Endothelial cell of umbilical vein (primary cell): ENCODE results near the gene RFXANK. TPM values are rescaled to one million over a fixed set of nuclear protein-coding genes. Genes with fewer than 3 reads are reported as not detected.

Experiments
- BruUV-seq: library from RNA; stranded (reverse); fragments of 400-500 nt; replicated peaks from 2 replicates; lab custom pipeline; 2021; lab: Mats Ljungman, UMichigan
- CTCF ChIA-PET: fragments of 300-600, 350-600 bp; sonication (Branson Sonifier 250); formaldehyde crosslinking; loops from one replicate; lab custom pipeline; 2021; ENCODE audit warnings: antibody characterized with exemption, inconsistent platforms; lab: Charles Lee
- POLR2A ChIA-PET: fragments of 300-600, 350-600 bp; sonication (Branson Sonifier 250); formaldehyde crosslinking; loops from one replicate; lab custom pipeline; 2021; ENCODE audit warnings: antibody characterized with exemption, inconsistent platforms; lab: Charles Lee
- DNase-seq: peaks from one replicate; pipeline ENCODE4 v3.0.0-alpha.2; 2011; ENCODE audit warnings: low read depth, low spot score
- FAIRE-seq: peaks from 2 replicates; lab custom pipeline; 2011; peaks lifted over from hg19 to GRCh38; lab: Jason Lieb, UNC
- H2AFZ ChIP-seq: 2 replicates; pipeline ENCODE4 v1.6.0; 2012; ENCODE audit warnings: low read depth, low read length, control low read depth, inconsistent platforms
- H3K27ac ChIP-seq: 2 replicates; pipeline ENCODE4 v1.5.1; 2011; ENCODE audit warnings: low read depth, mild to moderate bottlenecking, control low read depth, low read length, moderate library complexity; ENCODE audit not compliant: insufficient read depth
- H3K27me3 ChIP-seq, 2 experiments: 2 replicates each; pipeline versions ENCODE4 v1.6.0 to v1.6.1; 2011; ENCODE audit warnings: low read length in 2 of 2, mixed read lengths in 1 of 2; ENCODE audit not compliant: control insufficient read depth in 2 of 2, insufficient read depth in 2 of 2
- H3K36me3 ChIP-seq, 2 experiments: 2 replicates in 1 of 2; 3 replicates in 1 of 2; pipeline ENCODE4 v1.5.1; 2011; ENCODE audit warnings: low read length in 2 of 2, mild to moderate bottlenecking in 1 of 2, moderate library complexity in 1 of 2; ENCODE audit not compliant: control insufficient read depth in 2 of 2, insufficient read depth in 2 of 2; ENCODE audit errors: extremely low read depth in 1 of 2
- H3K4me1 ChIP-seq: 3 replicates; pipeline ENCODE4 v1.5.1; 2011; ENCODE audit warnings: mild to moderate bottlenecking, low read length; ENCODE audit not compliant: control insufficient read depth, insufficient read depth; ENCODE audit errors: extremely low read depth
- H3K4me2 ChIP-seq: 2 replicates; pipeline ENCODE4 v1.6.1; 2011; ENCODE audit warnings: low read length, control low read depth, mixed read lengths; ENCODE audit not compliant: insufficient read depth
- H3K4me3 ChIP-seq, 3 experiments: fragments of 200-600 bp in 1 of 3; sonication (generic), shearing (Covaris generic) in 1 of 3; replicated peaks in 1 of 3; 2 replicates each; pipeline ENCODE4 v1.5.1; 2011 to 2016; ENCODE audit warnings: control low read depth in 3 of 3, low read length in 3 of 3, mild to moderate bottlenecking in 2 of 3, inconsistent platforms in 1 of 3, low read depth in 1 of 3, moderate library complexity in 1 of 3; ENCODE audit not compliant: insufficient read depth in 1 of 3
- H3K79me2 ChIP-seq: 2 replicates; pipeline ENCODE4 v1.6.0; 2012; ENCODE audit warnings: low read length, inconsistent platforms; ENCODE audit not compliant: control insufficient read depth, insufficient read depth
- H3K9ac ChIP-seq: replicated peaks from 2 replicates; pipeline ENCODE3; 2011; ENCODE audit warnings: low read length, control low read depth; ENCODE audit not compliant: insufficient read depth; ENCODE audit errors: extremely low read depth
- H3K9me1 ChIP-seq: replicated peaks from 3 replicates; pipeline ENCODE4 v1.6.0; 2011; ENCODE audit warnings: mild to moderate bottlenecking, low read length; ENCODE audit not compliant: control insufficient read depth, insufficient read depth; ENCODE audit errors: extremely low read depth
- H3K9me3 ChIP-seq: replicated peaks from 2 replicates; pipeline ENCODE4 v1.5.1; 2012; ENCODE audit warnings: low read length, inconsistent platforms; ENCODE audit not compliant: control insufficient read depth, insufficient read depth
- H4K20me1 ChIP-seq: replicated peaks from 2 replicates; pipeline ENCODE3; 2011; ENCODE audit warnings: mild to moderate bottlenecking, low read length; ENCODE audit not compliant: control insufficient read depth, insufficient read depth; ENCODE audit errors: extremely low read depth
- CTCF ChIP-seq, 2 donors: IDR thresholded peaks; 1 replicate in 1 of 2; 2 replicates in 1 of 2; pipeline ENCODE4 v1.5.1; 2011; ENCODE audit warnings: low read length in 2 of 2, mild to moderate bottlenecking in 2 of 2, moderate library complexity in 2 of 2, control low read depth in 1 of 2, inconsistent platforms in 1 of 2, low read depth in 1 of 2; ENCODE audit not compliant: insufficient read depth in 1 of 2; ENCODE audit errors: extremely low read depth in 1 of 2
- EZH2 ChIP-seq: IDR thresholded peaks from 2 replicates; pipeline ENCODE4 v1.6.1; 2012; ENCODE audit warnings: borderline replicate concordance, low read depth, mild to moderate bottlenecking, moderate library complexity, low read length, inconsistent platforms; ENCODE audit not compliant: severe bottlenecking
- FOS ChIP-seq: IDR thresholded peaks from 2 replicates; pipeline ENCODE4 v1.6.1; 2011; ENCODE audit warnings: mild to moderate bottlenecking, low read length, moderate library complexity, borderline replicate concordance; ENCODE audit not compliant: insufficient read depth
- GATA2 ChIP-seq: IDR thresholded peaks from 2 replicates; pipeline ENCODE4 v1.7.0; 2011; ENCODE audit warnings: low read depth, mild to moderate bottlenecking, moderate library complexity, mixed read lengths, low read length; ENCODE audit not compliant: insufficient read length, insufficient read depth
- JUN ChIP-seq: IDR thresholded peaks from 2 replicates; pipeline ENCODE4 v1.6.1; 2011; ENCODE audit warnings: borderline replicate concordance, low read depth; ENCODE audit not compliant: insufficient read length, insufficient read depth
- MAX ChIP-seq: IDR thresholded peaks from 2 replicates; pipeline ENCODE4 v1.6.1; 2011; ENCODE audit not compliant: insufficient read depth, insufficient read length
- MYC ChIP-seq: IDR thresholded peaks from one replicate; pipeline ENCODE4 v1.6.1; 2011; ENCODE audit warnings: mild to moderate bottlenecking, low read depth, low read length
- POLR2A ChIP-seq: IDR thresholded peaks from 2 replicates; pipeline ENCODE4 v1.6.1; 2012; ENCODE audit warnings: low read depth, mild to moderate bottlenecking, control low read depth, low read length
- POLR2AphosphoS5 ChIP-seq: IDR thresholded peaks from 2 replicates; pipeline ENCODE4 v1.6.1; 2012; ENCODE audit warnings: low read depth, mild to moderate bottlenecking, control low read depth, low read length, moderate library complexity; ENCODE audit not compliant: insufficient read depth
- dilution Hi-C: fragments of 300-500 bp; cut with MboI; formaldehyde crosslinking; loops from one replicate; pipeline ENCODE4 v1.15.0; 2019; ENCODE audit warnings: low sequenced_read_pairs; ENCODE audit not compliant: extremely low pct_ligation_motif_present
- intact Hi-C: fragments of 100-400 bp; cut with micrococcal nuclease; formaldehyde crosslinking; loops from one replicate; pipeline ENCODE4 v1.10.0; 2022
- polyA plus RNA-seq, 4 experiments: library from polyadenylated mRNA; depleted of rRNA in 3 of 4; stranded (reverse) in 3 of 4; unstranded in 1 of 4; fragments of >200 nt; gene quantifications; 2 replicates each; pipeline versions ENCODE4 v1.2.1 to v1.2.3, GENCODE V29; 2011 to 2012; ENCODE audit warnings: missing spikeins in 1 of 4
- total RNA-seq: library from RNA; stranded (reverse); gene quantifications from 2 replicates; pipeline ENCODE4 v1.2.3, GENCODE V29; 2021

RFXANK gene
- total and polyA plus RNA-seq, 2 donors (not counting 3 experiments of a cell fraction or from before 2014, with no cell fraction given) = 105 to 124 TPM

GRCh38 chr19:19211499-19212420 lies 19.7 kb downstream of the RFXANK start, which contains the start of gene NCAN:
TSS of gene NCAN (plus strand) at chr19:19211958. CDS start at chr19:19216954, 4,996 bp downstream.
- no peak for FAIRE-seq
- peaks cover 10 to 11% of the 10 kb centered on the region in 2 experiments for H3K27me3 ChIP-seq
- dilution Hi-C loops (no loop called here), intact Hi-C loops (no loop called here)
- H2AFZ ChIP-seq = no peak within 1 kb of the TSS
- H3K27ac ChIP-seq = no peak within 1 kb of the TSS
- CTCF ChIA-PET = no interaction called here
- H3K9me3 ChIP-seq = no peaks in the 10 kb centered on the region
- no peaks in the 10 kb centered on the region for H4K20me1 ChIP-seq
- H3K4me3 ChIP-seq = no peak within 1 kb of the TSS
- H3K4me1 ChIP-seq = no peaks in the 10 kb centered on the region
- BruUV-seq = no TSS peak
- POLR2A ChIA-PET = no interaction called here
- H3K9me1 ChIP-seq = no peaks in the 10 kb centered on the region
- no peak for DNase-seq
- no peak within 1 kb of the TSS for H3K4me2 ChIP-seq
- TF ChIP-seq MYC (no peak), MAX (no peak)
- H3K9ac ChIP-seq = no peak within 1 kb of the TSS
- no peaks in the 10 kb centered on the region for H3K79me2 ChIP-seq
- no peaks in the 10 kb centered on the region for H3K36me3 ChIP-seq

GRCh38 chr19:19212916-19213315 lies 20.9 kb downstream of the RFXANK start:
- ChIA-PET POLR2A (no interaction called here), CTCF (interaction anchor here (0.6 kb wide), 1 partner anchor 11 kb away, joined by 3 read pairs; no protein-coding TSS in a partner anchor)
- intact Hi-C loops = no loop called here
- no peak overlapping the region for H3K27ac ChIP-seq
- no peaks in the 10 kb centered on the region for H3K79me2 ChIP-seq
- TF ChIP-seq POLR2A = no peak
- no peak for TF ChIP-seq EZH2
- TF ChIP-seq MYC = no peak
- TF ChIP-seq JUN = no peak
- TF ChIP-seq POLR2AphosphoS5 = no peak
- no peak for TF ChIP-seq MAX
- no peak for TF ChIP-seq CTCF (IDR thresholded peaks at IDR 0.05; ENCODE audit: extremely low read depth in 1 of 2, insufficient read depth in 1 of 2, low read depth in 1 of 2, low read length in 2 of 2)
- TF ChIP-seq FOS = no peak
- TF ChIP-seq GATA2 = no peak
- FAIRE-seq (no peak), DNase-seq (no peak)
- no peaks in the 10 kb centered on the region for H3K4me1 ChIP-seq
- H3K36me3 ChIP-seq = no peaks in the 10 kb centered on the region
- H4K20me1 ChIP-seq = no peaks in the 10 kb centered on the region
- H3K9me1 ChIP-seq = no peaks in the 10 kb centered on the region
- no peak overlapping the region for H3K4me3 ChIP-seq
- peaks cover 10 to 11% of the 10 kb centered on the region in 2 experiments for H3K27me3 ChIP-seq
- dilution Hi-C loops = no loop called here
- H3K9me3 ChIP-seq = no peaks in the 10 kb centered on the region
- BruUV-seq = no TSS peak
- no peak overlapping the region for H2AFZ ChIP-seq
- H3K4me2 ChIP-seq = no peak overlapping the region
- H3K9ac ChIP-seq = no peak overlapping the region
